Activated naive CD8-positive, alpha-beta T cell (primary cell): Measurements from ENCODE around the gene ARID5B.

ENCODE experiments used
- H3K27ac Mint-ChIP-seq: one replicate; pipeline ENCODE4 v1.8.0; 2021; ENCODE audit warnings: mixed read lengths
- H3K27me3 Mint-ChIP-seq: one replicate; pipeline ENCODE4 v1.8.0; 2021; ENCODE audit warnings: mixed read lengths
- H3K36me3 Mint-ChIP-seq: one replicate; pipeline ENCODE4 v1.8.0; 2021; ENCODE audit warnings: mixed read lengths
- H3K4me1 Mint-ChIP-seq: one replicate; pipeline ENCODE4 v1.8.0; 2021; ENCODE audit warnings: low read depth, mixed read lengths
- H3K4me3 Mint-ChIP-seq: one replicate; pipeline ENCODE4 v1.8.0; 2021; ENCODE audit warnings: mild to moderate bottlenecking, mixed read lengths
- H3K9me3 Mint-ChIP-seq: one replicate; pipeline ENCODE4 v1.8.0; 2021; ENCODE audit warnings: low read depth, mixed read lengths

ARID5B gene

GRCh38 chr10:61870526-61870895 lies 31.0 kb upstream of the ARID5B start:
- Mint-ChIP-seq H3K27ac (no peak overlapping the region), H3K4me1 (peaks cover 3% of the 10 kb centered on the region), H3K27me3 (no peaks in the 10 kb centered on the region), H3K36me3 (no peaks in the 10 kb centered on the region), H3K9me3 (no peaks in the 10 kb centered on the region), H3K4me3 (no peak overlapping the region)

- Mint-ChIP-seq H3K27me3 (no peaks in the 10 kb centered on the region), H3K36me3 (no peaks in the 10 kb centered on the region), H3K4me1 (peaks cover 3% of the 10 kb centered on the region), H3K4me3 (no peak overlapping the region), H3K9me3 (no peaks in the 10 kb centered on the region), H3K27ac (no peak overlapping the region)
These were observed 30.0 kb upstream of the ARID5B start for GRCh38 chr10:61871487-61871886.

- no peaks in the 10 kb centered on the region for H3K9me3 Mint-ChIP-seq
- peaks cover 15% of the 10 kb centered on the region for H3K4me1 Mint-ChIP-seq
- no peaks in the 10 kb centered on the region for H3K36me3 Mint-ChIP-seq
- no peak overlapping the region for H3K27ac Mint-ChIP-seq
- no peak overlapping the region for H3K4me3 Mint-ChIP-seq
- no peaks in the 10 kb centered on the region for H3K27me3 Mint-ChIP-seq
These were observed 23.4 kb upstream of the ARID5B start for GRCh38 chr10:61877887-61878739.

DNA sequence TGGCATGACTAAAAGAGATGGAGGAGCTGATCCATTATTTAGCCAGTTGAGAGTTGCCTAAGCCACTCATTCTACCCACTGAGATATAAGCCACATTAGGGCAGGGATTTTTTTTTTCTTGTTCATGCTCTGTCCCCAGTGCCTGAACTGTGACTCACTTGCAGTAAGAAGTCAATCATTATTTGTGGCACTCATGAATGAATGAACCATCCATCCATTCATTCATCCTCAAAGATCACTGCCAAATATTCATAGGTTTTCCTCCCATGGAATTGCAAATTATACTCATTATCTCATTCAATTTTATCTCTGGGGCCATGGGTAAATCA lies 22.8 kb upstream of the ARID5B start:
- H3K36me3 Mint-ChIP-seq = no peaks in the 10 kb centered on the region
- H3K4me3 Mint-ChIP-seq = no peak overlapping the region
- no peaks in the 10 kb centered on the region for H3K27me3 Mint-ChIP-seq
- no peak overlapping the region for H3K27ac Mint-ChIP-seq
- no peaks in the 10 kb centered on the region for H3K9me3 Mint-ChIP-seq
- peaks cover 20% of the 10 kb centered on the region for H3K4me1 Mint-ChIP-seq

GRCh38 chr10:61882621-61883370 lies 18.7 kb upstream of the ARID5B start:
- Mint-ChIP-seq H3K36me3 (no peaks in the 10 kb centered on the region), H3K4me1 (peaks cover 20% of the 10 kb centered on the region), H3K4me3 (peak overlapping the region; percentile 46), H3K9me3 (no peaks in the 10 kb centered on the region), H3K27ac (peak overlapping the region; percentile 95), H3K27me3 (no peaks in the 10 kb centered on the region)

GRCh38 chr10:61883371-61884025 lies 18.0 kb upstream of the ARID5B start:
- no peaks in the 10 kb centered on the region for H3K27me3 Mint-ChIP-seq
- peak overlapping the region; percentile 95 for H3K27ac Mint-ChIP-seq
- no peaks in the 10 kb centered on the region for H3K9me3 Mint-ChIP-seq
- no peaks in the 10 kb centered on the region for H3K36me3 Mint-ChIP-seq
- H3K4me3 Mint-ChIP-seq = no peak overlapping the region
- H3K4me1 Mint-ChIP-seq = peaks cover 19% of the 10 kb centered on the region

DNA sequence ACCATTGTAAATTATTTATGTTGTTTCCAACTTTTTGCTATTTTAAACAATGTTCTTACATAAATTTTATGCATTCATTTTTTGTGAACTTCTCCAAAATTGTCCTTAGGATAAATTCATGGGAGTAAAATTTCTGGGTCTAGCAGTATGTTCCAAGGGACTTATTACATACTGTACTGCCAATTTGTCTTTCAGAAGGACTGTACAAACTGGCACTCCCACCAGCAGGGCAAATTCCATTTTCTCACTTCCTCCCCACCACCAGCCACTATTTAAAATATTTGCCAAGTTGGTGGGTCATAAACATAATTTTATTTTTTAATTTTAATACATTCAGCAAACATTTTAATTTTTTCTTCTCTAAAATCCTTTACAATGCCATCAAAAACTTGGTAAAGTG lies 13.7 kb upstream of the ARID5B start:
- H3K27ac Mint-ChIP-seq = no peak overlapping the region
- no peaks in the 10 kb centered on the region for H3K27me3 Mint-ChIP-seq
- peaks cover 8% of the 10 kb centered on the region for H3K4me1 Mint-ChIP-seq
- H3K4me3 Mint-ChIP-seq = no peak overlapping the region
- H3K36me3 Mint-ChIP-seq = no peaks in the 10 kb centered on the region
- H3K9me3 Mint-ChIP-seq = no peaks in the 10 kb centered on the region

DNA sequence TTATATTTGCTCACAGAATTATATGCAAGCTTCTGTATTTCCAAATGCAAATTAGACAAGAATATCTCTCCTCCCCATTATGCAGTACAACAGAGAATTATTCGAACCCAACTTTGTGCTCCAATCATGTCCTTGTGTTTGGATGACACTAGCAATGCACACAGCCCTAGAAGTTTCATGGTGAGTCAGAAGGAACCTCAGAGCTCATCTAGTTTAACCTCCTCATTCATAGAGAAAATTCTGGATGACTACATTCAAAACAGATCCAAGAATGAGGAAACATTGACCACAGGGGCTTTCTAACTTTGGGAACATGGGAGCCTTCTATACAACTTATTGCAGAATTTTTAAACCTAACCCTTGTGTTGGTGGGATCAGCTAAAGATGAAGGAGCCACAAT lies 12.8 kb upstream of the ARID5B start:
- H3K36me3 Mint-ChIP-seq = no peaks in the 10 kb centered on the region
- H3K9me3 Mint-ChIP-seq = no peaks in the 10 kb centered on the region
- no peaks in the 10 kb centered on the region for H3K27me3 Mint-ChIP-seq
- no peak overlapping the region for H3K4me3 Mint-ChIP-seq
- peaks cover 1% of the 10 kb centered on the region for H3K4me1 Mint-ChIP-seq
- H3K27ac Mint-ChIP-seq = no peak overlapping the region

GRCh38 chr10:61890430-61890829 lies 11.1 kb upstream of the ARID5B start:
- peaks cover 8% of the 10 kb centered on the region for H3K4me1 Mint-ChIP-seq
- no peaks in the 10 kb centered on the region for H3K36me3 Mint-ChIP-seq
- H3K27ac Mint-ChIP-seq = no peak overlapping the region
- no peak overlapping the region for H3K4me3 Mint-ChIP-seq
- H3K27me3 Mint-ChIP-seq = no peaks in the 10 kb centered on the region
- H3K9me3 Mint-ChIP-seq = no peaks in the 10 kb centered on the region

- Mint-ChIP-seq H3K4me3 (no peak overlapping the region), H3K27ac (no peak overlapping the region), H3K36me3 (no peaks in the 10 kb centered on the region), H3K9me3 (no peaks in the 10 kb centered on the region), H3K27me3 (no peaks in the 10 kb centered on the region), H3K4me1 (peaks cover 8% of the 10 kb centered on the region)
These were observed 10.6 kb upstream of the ARID5B start for GRCh38 chr10:61890881-61891409.

GRCh38 chr10:61891906-61892585 lies 9.5 kb upstream of the ARID5B start:
- H3K4me3 Mint-ChIP-seq = no peak overlapping the region

GRCh38 chr10:61892961-61893360 lies 8.5 kb upstream of the ARID5B start:
- Mint-ChIP-seq H3K27ac (no peak overlapping the region), H3K9me3 (no peaks in the 10 kb centered on the region), H3K4me3 (peak overlapping the region; percentile 28), H3K36me3 (no peaks in the 10 kb centered on the region), H3K4me1 (peaks cover 23% of the 10 kb centered on the region), H3K27me3 (no peaks in the 10 kb centered on the region)

More at GRCh38 chr10:61891906-61892585, 9.5 kb upstream of the ARID5B start:
- no peak overlapping the region for H3K27ac Mint-ChIP-seq
- no peaks in the 10 kb centered on the region for H3K27me3 Mint-ChIP-seq
- no peaks in the 10 kb centered on the region for H3K9me3 Mint-ChIP-seq
- H3K36me3 Mint-ChIP-seq = no peaks in the 10 kb centered on the region
- H3K4me1 Mint-ChIP-seq = peaks cover 15% of the 10 kb centered on the region

- no peaks in the 10 kb centered on the region for H3K36me3 Mint-ChIP-seq
- H3K4me3 Mint-ChIP-seq = peak overlapping the region; percentile 42
- peak overlapping the region; percentile 66 for H3K27ac Mint-ChIP-seq
- peaks cover 35% of the 10 kb centered on the region for H3K4me1 Mint-ChIP-seq
- H3K27me3 Mint-ChIP-seq = no peaks in the 10 kb centered on the region
- no peaks in the 10 kb centered on the region for H3K9me3 Mint-ChIP-seq
These were observed 7.4 kb upstream of the ARID5B start for GRCh38 chr10:61894133-61894532.

- Mint-ChIP-seq H3K4me1 (peaks cover 45% of the 10 kb centered on the region), H3K27ac (no peak overlapping the region), H3K9me3 (no peaks in the 10 kb centered on the region), H3K36me3 (no peaks in the 10 kb centered on the region), H3K27me3 (no peaks in the 10 kb centered on the region), H3K4me3 (no peak overlapping the region)
These were observed 5.5 kb upstream of the ARID5B start for GRCh38 chr10:61895898-61896600.
